ENCODE results near the gene MARCHF4. TPM values are rescaled to one million over a fixed set of nuclear protein-coding genes. Genes with fewer than 3 reads are reported as not detected.

Gene MARCHF4
- total RNA-seq, 1 experiment from 2014 or later: 0.26 TPM

- no peak overlapping the region for H4K8ac ChIP-seq (replicated peaks; ENCODE audit: insufficient read length, low read depth, low read length)
- H3K27me3 ChIP-seq (ENCODE audit: insufficient read depth, low read length): no peaks in the 10 kb centered on the region
- Mint-ChIP-seq H3K4me3 (no peak overlapping the region), H3K9me3 (no peaks in the 10 kb centered on the region), H3K27me3 (ENCODE audit: low read depth) (no peaks in the 10 kb centered on the region), H3K36me3 (ENCODE audit: insufficient read depth in 1 of 3, low read depth in 3 of 3) (no peaks in the 10 kb centered on the region), H3K4me1 (peaks cover 24 to 25% of the 10 kb centered on the region in 2 experiments), H3K27ac (no peak overlapping the region)
- H3K9me3 ChIP-seq (ENCODE audit: control insufficient read depth, low read depth, low read length): no peaks in the 10 kb centered on the region
- H3K4me1 ChIP-seq (ENCODE audit: insufficient read depth, low read length): no peaks in the 10 kb centered on the region
- H2AFZ ChIP-seq (ENCODE audit: low read length): no peak overlapping the region
- no peak overlapping the region for H3K14ac ChIP-seq (ENCODE audit: insufficient read depth, low read length)
- H3K4me2 ChIP-seq (ENCODE audit: insufficient read depth, insufficient read length, low read length): no peak overlapping the region
- no peak overlapping the region for H2BK15ac ChIP-seq (ENCODE audit: low read depth, low read length)
- no peak overlapping the region for H2BK20ac ChIP-seq (ENCODE audit: low read depth, low read length, poor library complexity, severe bottlenecking)
- H2BK5ac ChIP-seq (ENCODE audit: insufficient read length, low read length): no peak overlapping the region
- no peak overlapping the region for H2AK5ac ChIP-seq (ENCODE audit: insufficient read length, low read length)
- no peak overlapping the region for H3T11ph ChIP-seq (ENCODE audit: low read length)
- H3K18ac ChIP-seq (ENCODE audit: insufficient read length, low read depth, low read length): no peak overlapping the region
- no peaks in the 10 kb centered on the region for H4K20me1 ChIP-seq (ENCODE audit: control insufficient read depth, insufficient read depth, insufficient read length)
- no peak overlapping the region for H2BK120ac ChIP-seq (ENCODE audit: low read depth, low read length, poor library complexity, severe bottlenecking)
- no peak overlapping the region for H3K9ac ChIP-seq (ENCODE audit: extremely low read depth, insufficient read length, low read length)
- no peak overlapping the region for H3K4ac ChIP-seq (ENCODE audit: low read depth, low read length)
- DNase-seq: no peak
- no peaks in the 10 kb centered on the region for H3K23me2 ChIP-seq (ENCODE audit: insufficient read length, low read depth, low read length, poor library complexity, severe bottlenecking)
- H3K56ac ChIP-seq (ENCODE audit: insufficient read length, low read depth, low read length): no peak overlapping the region
- no peak overlapping the region for H2BK12ac ChIP-seq (ENCODE audit: insufficient read length, low read depth, low read length)
- H3K79me2 ChIP-seq (ENCODE audit: insufficient read depth, low read length): no peaks in the 10 kb centered on the region
- H3K79me1 ChIP-seq (ENCODE audit: insufficient read depth, low read depth, low read length, poor library complexity, severe bottlenecking): no peaks in the 10 kb centered on the region
- no peak for TF ChIP-seq CTCF (conservative IDR thresholded peaks at IDR 0.05)
- H4K91ac ChIP-seq (ENCODE audit: insufficient read length, low read depth, low read length): no peak overlapping the region
- no CpG with 5 or more reads among the region's 3 CpGs for WGBS (ENCODE audit: extremely low coverage, insufficient read length, low lambda C conversion rate)
- no peak overlapping the region for H3K23ac ChIP-seq (ENCODE audit: insufficient read length, low read depth, low read length)
- H4K5ac ChIP-seq (ENCODE audit: insufficient read length, low read depth, low read length): no peak overlapping the region
- no peak overlapping the region for H3K27ac ChIP-seq (ENCODE audit: insufficient read length, low read depth, low read length)
Measured at GRCh38 chr2:216406826-216407225, 34.5 kb upstream of the MARCHF4 start.
